GM18868 (cell line): ENCODE measurements around the gene PTPRM.

Source experiments
- ATAC-seq: cut with Tn5 transposase; IDR thresholded peaks from one replicate; pipeline ENCODE4 v1.9.1; 2021; ENCODE audit warnings: mild to moderate bottlenecking, moderate library complexity; ENCODE audit not compliant: unreplicated experiment

Gene PTPRM

GRCh38 chr18:8081267-8081666 lies 514.2 kb downstream of the PTPRM start:
- ATAC-seq: no peak

- ATAC-seq: no peak
Observed at GRCh38 chr18:8081872-8082553, 514.9 kb downstream of the PTPRM start.

GRCh38 chr18:8084160-8084559 lies 517.0 kb downstream of the PTPRM start:
- no peak for ATAC-seq

- ATAC-seq: no peak
Observed at GRCh38 chr18:8088626-8089025, 521.5 kb downstream of the PTPRM start.

GRCh38 chr18:8091035-8091434 lies 523.9 kb downstream of the PTPRM start:
- ATAC-seq: no peak

GRCh38 chr18:8095947-8096570 lies 528.9 kb downstream of the PTPRM start:
- no peak for ATAC-seq

- no peak for ATAC-seq
Observed at GRCh38 chr18:8097399-8097798, 530.3 kb downstream of the PTPRM start.

- ATAC-seq: no peak
Observed at GRCh38 chr18:8097927-8098326, 530.8 kb downstream of the PTPRM start.

GRCh38 chr18:8106603-8107002 lies 539.5 kb downstream of the PTPRM start:
- ATAC-seq: no peak

GRCh38 chr18:8107426-8107825 lies 540.3 kb downstream of the PTPRM start:
- no peak for ATAC-seq

GRCh38 chr18:8114480-8114879 lies 547.4 kb downstream of the PTPRM start:
- no peak for ATAC-seq

- no peak for ATAC-seq
Observed at GRCh38 chr18:8116341-8117005, 549.4 kb downstream of the PTPRM start.

GRCh38 chr18:8117006-8117371 lies 549.9 kb downstream of the PTPRM start:
- ATAC-seq: no peak

- ATAC-seq: no peak
Observed at GRCh38 chr18:8121101-8121500, 554.0 kb downstream of the PTPRM start.

- ATAC-seq: no peak
Observed at GRCh38 chr18:8121942-8122480, 554.9 kb downstream of the PTPRM start.

GRCh38 chr18:8124232-8125146 lies 557.4 kb downstream of the PTPRM start:
- no peak for ATAC-seq

- ATAC-seq: no peak
Observed at GRCh38 chr18:8130096-8130495, 563.0 kb downstream of the PTPRM start.

GRCh38 chr18:8133032-8133431 lies 565.9 kb downstream of the PTPRM start:
- ATAC-seq: no peak

- ATAC-seq: no peak
Observed at GRCh38 chr18:8133888-8134287, 566.8 kb downstream of the PTPRM start.

- ATAC-seq: no peak
Observed at GRCh38 chr18:8139127-8139527, 572.0 kb downstream of the PTPRM start.

- ATAC-seq: no peak
Observed at GRCh38 chr18:8139891-8140406, 572.8 kb downstream of the PTPRM start.
